Measurements from ENCODE around the gene EAF1. TPM values are rescaled to one million over a fixed set of nuclear protein-coding genes. Genes with fewer than 3 reads are reported as not detected.
"Not testable (repeated sequence)": the region's sequence is repeated elsewhere in the genome, so short reads cannot be mapped to it uniquely, and the experiment has no call there.

Gene EAF1
- polyA plus RNA-seq, 1 donor, result 7.6 TPM

DNA sequence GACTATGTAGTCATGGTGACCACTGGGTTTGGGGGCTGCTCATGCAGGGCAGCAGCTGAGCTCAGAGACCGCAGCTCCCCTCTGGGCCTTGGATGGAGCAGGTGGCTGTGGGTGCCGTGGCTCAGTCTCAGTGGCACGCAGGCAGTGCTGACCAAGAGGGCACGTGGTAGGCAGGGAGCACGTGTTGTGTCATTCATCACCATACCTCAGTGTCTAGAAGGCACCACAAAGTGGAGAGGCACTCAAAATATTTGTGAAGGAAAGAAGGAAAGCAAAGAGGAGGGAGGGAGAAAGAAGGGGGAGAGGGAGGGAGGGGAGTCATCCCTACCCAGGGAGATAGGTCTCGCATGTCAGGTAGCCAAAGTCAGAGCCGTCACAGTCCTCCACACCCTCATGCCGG is 26.1 kb downstream of the EAF1 start:
- DNase-seq, result no peak

- no peak for DNase-seq
Observed at GRCh38 chr3:15453991-15454625, 26.7 kb downstream of the EAF1 start.

DNA sequence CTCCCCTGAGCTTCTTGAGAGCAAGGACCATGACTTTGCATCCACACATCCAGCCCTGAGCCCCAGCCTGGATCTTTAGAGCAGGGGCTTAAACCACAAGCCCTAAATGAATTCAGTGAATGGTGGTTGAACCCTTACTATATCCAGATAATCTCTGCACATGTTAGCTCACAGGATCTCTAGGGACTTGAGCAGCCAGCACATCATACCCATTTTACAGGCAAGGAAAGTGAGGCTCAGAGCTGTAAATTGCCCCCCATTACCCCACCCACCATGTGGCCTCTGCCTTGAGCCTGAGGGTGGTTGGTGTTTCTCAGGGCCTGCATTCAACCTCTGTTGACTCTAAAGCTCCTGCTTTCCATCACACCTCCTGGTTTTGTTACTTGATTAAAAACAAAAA is 27.6 kb downstream of the EAF1 start:
- DNase-seq, result no peak

DNA sequence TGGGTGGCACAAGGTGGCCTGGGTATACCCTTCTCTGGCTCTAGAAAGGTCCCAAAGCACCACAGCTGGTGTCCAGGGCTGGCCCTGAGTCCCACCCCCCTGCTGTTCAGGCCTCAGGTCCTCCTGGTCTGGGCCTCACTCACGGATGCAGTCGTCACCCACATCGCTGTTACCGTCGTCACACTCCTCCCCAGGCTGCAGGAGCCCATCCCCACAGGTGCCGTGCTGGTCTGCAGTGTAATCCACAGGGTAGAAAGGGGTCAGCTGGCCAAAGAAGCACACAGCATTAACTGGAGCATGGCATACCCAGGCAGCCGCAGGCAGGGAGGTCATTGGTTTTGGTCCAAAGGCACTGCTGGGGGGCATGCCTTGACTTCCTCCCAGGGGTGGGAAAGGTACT is 28.4 kb downstream of the EAF1 start:
- no peak for DNase-seq

GRCh38 chr3:15456321-15456720 is 28.9 kb downstream of the EAF1 start:
- DNase-seq, result no peak

- not testable (repeated sequence) for DNase-seq
Observed at GRCh38 chr3:15456915-15457314, 29.5 kb downstream of the EAF1 start.

- DNase-seq, result no peak
Observed at GRCh38 chr3:15458212-15458780, 30.9 kb downstream of the EAF1 start.

- DNase-seq, result no peak
Observed at GRCh38 chr3:15460891-15461531, 33.6 kb downstream of the EAF1 start.

DNA sequence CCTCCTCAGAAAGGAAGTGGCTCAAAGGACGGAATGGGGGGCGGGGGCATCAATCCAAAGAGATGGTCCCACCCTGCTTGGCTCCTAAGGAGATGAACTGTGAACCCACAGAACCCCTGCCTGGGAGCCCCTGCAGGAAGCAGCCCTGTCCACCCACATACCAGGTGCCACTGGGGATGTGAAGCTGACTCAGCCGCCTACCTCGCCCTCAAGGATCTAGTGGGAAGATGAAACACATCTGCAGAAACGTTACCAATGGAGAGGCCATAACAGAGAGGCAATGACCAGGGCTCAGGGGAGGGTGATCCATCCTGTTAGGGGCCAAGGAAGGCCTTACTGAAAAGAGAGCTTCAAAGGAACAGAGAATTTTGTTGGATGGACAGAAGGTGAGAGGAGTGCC is 35.1 kb downstream of the EAF1 start:
- DNase-seq, result no peak

- no peak for DNase-seq
Observed at GRCh38 chr3:15465876-15466585, 38.6 kb downstream of the EAF1 start.

DNA sequence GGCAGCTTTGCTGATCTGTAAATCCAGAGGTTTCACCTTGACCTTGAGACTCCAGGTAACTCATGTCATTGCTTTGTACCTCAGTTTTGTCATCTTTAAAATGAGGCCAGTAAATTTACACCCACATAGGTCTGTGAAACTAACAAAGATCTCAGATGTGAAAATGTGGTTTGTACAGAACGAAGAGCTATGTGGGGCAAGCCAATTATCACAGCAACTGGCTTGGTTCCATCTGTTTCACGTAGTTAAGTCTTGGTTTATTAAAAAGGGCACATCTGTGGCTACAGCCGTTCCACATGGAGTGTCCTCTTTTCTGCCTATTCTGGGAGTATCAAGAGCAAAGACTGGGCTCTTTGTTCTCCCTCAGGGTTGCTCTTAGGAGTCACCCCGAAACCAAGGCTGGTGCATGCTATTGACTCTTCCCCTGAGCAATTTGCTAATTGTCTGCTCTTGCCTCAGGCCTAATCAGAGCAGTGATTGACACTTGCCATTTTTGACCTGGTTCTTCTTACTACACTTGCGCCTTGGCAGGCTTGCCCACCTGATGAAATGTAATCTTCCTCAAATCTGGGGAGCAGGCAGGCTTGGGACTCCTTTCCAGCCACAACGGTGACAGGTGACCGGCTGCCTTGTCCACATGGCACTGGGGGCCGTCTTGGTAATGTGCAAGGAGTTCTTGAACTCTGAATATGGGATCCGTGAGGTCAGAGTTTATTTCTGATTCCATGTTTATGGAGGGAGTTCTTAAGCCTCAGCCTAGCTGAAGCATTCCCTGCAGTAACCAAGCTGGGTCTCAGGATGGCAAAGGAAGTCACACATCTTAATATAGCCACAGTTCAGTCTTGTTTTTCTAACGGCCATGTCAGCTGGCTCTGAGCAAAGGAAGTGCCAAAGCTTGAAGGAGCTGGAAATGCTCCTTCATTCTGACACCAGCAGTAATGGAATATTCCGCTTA is 40.1 kb downstream of the EAF1 start:
- DNase-seq, result no peak

DNA sequence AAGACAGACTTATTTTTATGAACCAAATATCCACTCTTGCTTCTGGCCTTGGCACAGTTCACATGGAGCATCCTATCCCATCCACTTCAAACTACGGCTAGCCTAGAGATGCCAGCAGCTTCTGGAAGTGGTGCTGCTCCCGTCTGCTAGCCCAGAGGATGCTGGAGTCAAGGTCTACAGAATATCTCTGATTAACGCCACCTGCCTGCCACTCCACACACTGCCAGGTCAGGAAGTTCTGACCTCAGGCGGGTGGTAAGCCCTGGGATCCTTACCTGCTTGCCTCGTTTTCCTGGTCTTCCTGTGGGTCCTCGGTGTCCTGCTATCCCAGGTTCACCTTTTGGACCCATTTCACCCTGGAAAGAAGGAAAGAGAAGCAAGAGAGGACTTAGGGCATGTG is 42.9 kb downstream of the EAF1 start:
- no peak for DNase-seq

- no peak for DNase-seq
Observed at GRCh38 chr3:15470849-15471248, 43.5 kb downstream of the EAF1 start.

GRCh38 chr3:15471861-15472260 is 44.5 kb downstream of the EAF1 start:
- no peak for DNase-seq

DNA sequence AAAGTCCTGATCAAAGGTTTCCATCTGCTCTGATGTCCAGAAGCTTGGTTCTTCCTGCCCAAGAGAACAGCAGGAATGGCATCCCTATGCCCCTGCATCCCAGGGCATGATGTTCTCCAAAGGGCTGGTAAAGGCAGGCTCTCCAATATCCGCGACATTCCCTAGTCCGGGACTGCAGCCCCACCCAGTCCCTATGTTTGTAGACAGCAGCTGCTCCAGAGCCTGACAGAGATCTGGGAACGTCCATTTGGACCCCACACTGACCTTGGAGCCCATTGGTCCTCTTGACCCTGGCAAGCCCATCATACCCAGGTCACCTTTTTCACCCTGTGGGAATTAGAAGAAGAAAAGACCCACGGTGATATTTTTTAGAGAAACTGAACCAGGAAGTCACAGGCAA is 47.8 kb downstream of the EAF1 start:
- no peak for DNase-seq

- peak; percentile 52 for DNase-seq
Observed at GRCh38 chr3:15476378-15476777, 49.0 kb downstream of the EAF1 start.

- no peak for DNase-seq
Observed at GRCh38 chr3:15477951-15478639, 50.7 kb downstream of the EAF1 start.

- no peak for DNase-seq
Observed at GRCh38 chr3:15478640-15478979, 51.2 kb downstream of the EAF1 start.

- no peak for DNase-seq
Observed at GRCh38 chr3:15479400-15480224, 52.2 kb downstream of the EAF1 start.

GRCh38 chr3:15484551-15484950 is 57.2 kb downstream of the EAF1 start:
- not testable (repeated sequence) for DNase-seq

GRCh38 chr3:15486020-15486419 is 58.6 kb downstream of the EAF1 start:
- no peak for DNase-seq

All from hindlimb muscle (tissue), 1 donor.